Tibial nerve (tissue), 4 donors: ENCODE results near the gene ASTN2. TPM values are rescaled to one million over a fixed set of nuclear protein-coding genes. Genes with fewer than 3 reads are reported as not detected.

Experiments used
- DNase-seq, 2 donors: peaks; one replicate each; pipeline ENCODE4 v3.0.0-alpha.2; 2019; ENCODE audit warnings: low spot score in 2 of 2
- H3K27ac ChIP-seq, 4 donors: fragments of 200-600 bp; sonication (generic) in 3 of 4; one replicate each; pipeline ENCODE4 v1.5.1; 2017 to 2019; ENCODE audit warnings: mild to moderate bottlenecking in 1 of 4
- H3K27me3 ChIP-seq, 2 donors: fragments of 200-600 bp; sonication (generic) in 1 of 2; one replicate each; pipeline versions ENCODE4 v1.5.1 to v1.6.0; 2017 to 2019
- H3K36me3 ChIP-seq, 3 donors: fragments of 200-600 bp; sonication (generic); one replicate each; pipeline ENCODE4 v1.5.1; 2018 to 2019
- H3K4me1 ChIP-seq, 4 donors: fragments of 200-600 bp; sonication (generic) in 3 of 4; one replicate each; pipeline ENCODE4 v1.5.1; 2017 to 2019
- H3K4me3 ChIP-seq, 4 donors: fragments of 200-600 bp; sonication (generic) in 3 of 4; one replicate each; pipeline ENCODE4 v1.5.1; 2017 to 2019; ENCODE audit warnings: mild to moderate bottlenecking in 1 of 4, moderate library complexity in 1 of 4
- H3K9me3 ChIP-seq, 4 donors: fragments of 200-600 bp; sonication (generic) in 3 of 4; one replicate each; pipeline ENCODE4 v1.5.1; 2017 to 2019
- CTCF ChIP-seq, 5 experiments: fragments of 200-600 bp in 3 of 5; fragments of 450-650 bp in 2 of 5; sonication (generic) in 3 of 5; IDR thresholded peaks; one replicate each; pipeline ENCODE4 v1.5.1; 2016 to 2019; ENCODE audit warnings: antibody characterized with exemption in 5 of 5, mild to moderate bottlenecking in 3 of 5, moderate library complexity in 2 of 5
- EP300 ChIP-seq, 2 donors: sonication (generic); formaldehyde crosslinking; IDR thresholded peaks; one replicate each; pipeline ENCODE4 v1.6.1; 2017; ENCODE audit warnings: antibody characterized with exemption in 2 of 2, mild to moderate bottlenecking in 1 of 2
- POLR2A ChIP-seq, 2 donors: fragments of 450-650 bp; IDR thresholded peaks; one replicate each; pipeline ENCODE4 v1.6.1; 2017; ENCODE audit warnings: antibody characterized with exemption in 2 of 2, mild to moderate bottlenecking in 2 of 2, moderate library complexity in 2 of 2
- WGBS, 2 donors: methylation state at CpG; one replicate each; pipeline ENCODE4 v1.1.5; 2018; 5-methylcytosine and 5-hydroxymethylcytosine counted together
- total RNA-seq, 4 donors: library from RNA; depleted of rRNA; stranded (reverse); fragments of >200 nt; gene quantifications; one replicate each; pipeline ENCODE4 v1.1.0, GENCODE V29; 2016

The ASTN2 gene
- total RNA-seq, 4 donors from 2014 or later, result 9.0 to 14.9 (median 12.3) TPM

DNA sequence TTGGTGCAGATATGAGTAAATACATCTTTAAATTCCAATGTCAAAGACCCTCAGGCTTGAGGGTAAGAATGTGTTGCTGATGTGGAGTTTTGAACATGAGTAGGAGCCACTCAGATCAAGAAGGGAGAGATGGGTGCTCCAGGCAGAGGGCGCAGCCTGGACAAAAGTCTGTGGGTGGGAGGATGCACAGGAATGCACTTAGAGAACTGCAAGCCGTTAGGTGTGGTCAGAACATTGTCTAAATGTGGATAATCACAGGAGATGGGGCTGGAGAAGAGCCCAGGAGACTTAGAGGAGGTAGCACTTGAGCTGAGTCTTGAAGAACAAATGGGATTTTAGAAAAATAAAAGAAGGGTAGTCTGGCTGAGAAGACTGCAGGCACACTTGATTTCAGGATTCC, 1005.7 kb downstream of the ASTN2 start:
- no peak for DNase-seq
- H3K4me1 ChIP-seq, result no peaks in the 10 kb centered on the region
- WGBS, 2 donors, result 77 to 81% methylated on average over 2 of the region's 2 CpGs
- no peaks in the 10 kb centered on the region for H3K9me3 ChIP-seq
- H3K4me3 ChIP-seq, result no peak overlapping the region
- no peaks in the 10 kb centered on the region for H3K27me3 ChIP-seq
- H3K36me3 ChIP-seq, result no peaks in the 10 kb centered on the region
- no peak overlapping the region for H3K27ac ChIP-seq
- no peak for TF ChIP-seq CTCF (IDR thresholded peaks at IDR 0.05)
- TF ChIP-seq POLR2A (IDR thresholded peaks at IDR 0.05), result no peak
- TF ChIP-seq EP300 (IDR thresholded peaks at IDR 0.05), result no peak

- Histone ChIP-seq H3K9me3 (no peaks in the 10 kb centered on the region), H3K4me3 (no peak overlapping the region), H3K27me3 (no peaks in the 10 kb centered on the region), H3K4me1 (no peaks in the 10 kb centered on the region), H3K36me3 (no peaks in the 10 kb centered on the region), H3K27ac (no peak overlapping the region)
- DNase-seq, result no peak
- no peak for TF ChIP-seq POLR2A (IDR thresholded peaks at IDR 0.05)
- no peak for TF ChIP-seq EP300 (IDR thresholded peaks at IDR 0.05)
- no peak for TF ChIP-seq CTCF (IDR thresholded peaks at IDR 0.05)
- 69 to 70% methylated on average over 2 of the region's 2 CpGs for WGBS, 2 donors
Observed at GRCh38 chr9:116406469-116406868, 1008.4 kb downstream of the ASTN2 start.

- no peak overlapping the region for H3K4me3 ChIP-seq
- WGBS, 2 donors, result 96 to 100% methylated on average over 1 of the region's 1 CpG
- no peak for TF ChIP-seq EP300 (IDR thresholded peaks at IDR 0.05)
- TF ChIP-seq CTCF (IDR thresholded peaks at IDR 0.05), result no peak
- no peak for TF ChIP-seq POLR2A (IDR thresholded peaks at IDR 0.05)
- DNase-seq, result no peak
- no peaks in the 10 kb centered on the region for H3K27me3 ChIP-seq
- H3K36me3 ChIP-seq, result no peaks in the 10 kb centered on the region
- no peak overlapping the region for H3K27ac ChIP-seq
- no peaks in the 10 kb centered on the region for H3K4me1 ChIP-seq
- H3K9me3 ChIP-seq, result no peaks in the 10 kb centered on the region
Observed at GRCh38 chr9:116405321-116405720, 1009.5 kb downstream of the ASTN2 start.

DNA sequence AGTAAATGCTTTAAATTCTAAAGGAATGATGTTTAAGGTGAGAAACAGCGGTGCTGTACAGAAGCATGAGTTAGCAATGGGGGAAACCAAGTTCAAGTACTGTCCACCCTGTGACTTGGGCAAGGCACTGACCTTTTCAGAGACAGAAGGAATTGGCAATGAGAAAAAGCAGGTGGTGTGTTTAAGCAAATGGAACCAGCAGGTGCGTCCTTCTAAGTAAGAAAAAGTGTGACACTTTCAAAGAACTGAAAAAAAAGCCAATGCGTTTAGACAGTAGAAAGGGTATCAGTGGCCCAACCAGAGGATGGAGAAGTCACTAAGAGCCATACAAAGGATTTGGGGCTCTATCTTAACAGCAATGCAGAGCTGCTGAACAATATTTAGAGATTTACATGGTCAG, 1010.6 kb downstream of the ASTN2 start:
- Histone ChIP-seq H3K9me3 (no peaks in the 10 kb centered on the region), H3K27ac (no peak overlapping the region), H3K36me3 (no peaks in the 10 kb centered on the region), H3K27me3 (no peaks in the 10 kb centered on the region), H3K4me1 (no peaks in the 10 kb centered on the region), H3K4me3 (no peak overlapping the region)
- TF ChIP-seq POLR2A (IDR thresholded peaks at IDR 0.05), result no peak
- no peak for TF ChIP-seq EP300 (IDR thresholded peaks at IDR 0.05)
- TF ChIP-seq CTCF (IDR thresholded peaks at IDR 0.05), result no peak
- 94 to 96% methylated on average over 3 of the region's 3 CpGs for WGBS, 2 donors
- no peak for DNase-seq

- no peak for DNase-seq
- Histone ChIP-seq H3K27ac (no peak overlapping the region), H3K9me3 (no peaks in the 10 kb centered on the region), H3K36me3 (no peaks in the 10 kb centered on the region), H3K4me1 (no peaks in the 10 kb centered on the region), H3K27me3 (no peaks in the 10 kb centered on the region), H3K4me3 (no peak overlapping the region)
- no peak for TF ChIP-seq CTCF (IDR thresholded peaks at IDR 0.05)
- TF ChIP-seq EP300 (IDR thresholded peaks at IDR 0.05), result no peak
- TF ChIP-seq POLR2A (IDR thresholded peaks at IDR 0.05), result no peak
Observed at GRCh38 chr9:116403171-116403570, 1011.7 kb downstream of the ASTN2 start.
